ENCODE data around the gene NUTM2F.
"Not testable (repeated sequence)": the region's sequence is repeated elsewhere in the genome, so short reads cannot be mapped to it uniquely, and the experiment has no call there.

NUTM2F gene

DNA sequence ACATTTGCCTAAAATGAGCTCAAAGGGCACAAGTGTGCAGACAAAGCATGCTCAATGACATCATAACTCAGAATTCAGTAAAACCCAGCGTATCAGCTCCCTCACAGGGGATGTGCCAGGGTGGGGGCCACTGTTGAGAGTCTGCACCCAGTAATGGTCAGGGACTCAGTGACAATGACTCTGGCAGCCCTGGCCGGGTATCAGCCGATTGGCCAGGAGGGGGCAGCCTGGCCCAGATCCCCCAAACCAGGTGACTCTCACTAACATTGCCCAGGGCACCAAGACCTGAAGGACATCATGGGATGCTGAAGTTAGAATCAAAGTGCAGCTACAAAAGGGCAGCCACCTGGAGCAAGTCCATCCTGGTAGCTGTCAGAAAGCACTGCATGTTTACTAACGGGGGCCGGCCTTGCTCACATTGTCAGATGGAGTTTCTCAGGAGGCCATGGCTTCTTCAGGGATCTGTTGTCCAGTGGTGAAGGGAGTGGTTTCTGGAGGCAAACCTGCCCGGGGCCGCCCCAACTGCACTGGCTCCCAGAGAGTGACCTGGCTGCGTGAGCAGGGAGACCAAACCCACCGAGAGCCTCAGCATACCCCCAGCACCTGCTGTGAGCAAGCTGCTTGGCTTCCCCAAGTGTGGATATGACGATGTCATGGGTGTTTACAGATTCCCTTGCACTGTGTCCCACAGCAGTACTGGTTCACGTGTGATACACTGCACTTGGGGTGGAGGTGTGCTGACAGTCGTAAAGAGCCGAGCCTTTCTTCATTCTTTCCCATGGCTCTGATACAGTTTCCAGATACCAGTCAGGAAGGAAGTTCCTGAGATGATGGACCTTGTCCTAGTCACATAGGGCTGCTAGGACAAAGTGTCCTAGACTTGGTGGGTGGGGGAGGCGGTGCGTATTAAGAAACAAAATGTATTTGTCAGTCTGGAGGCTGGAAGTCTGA lies 13.1 kb downstream of the NUTM2F start:
- not testable (repeated sequence) for DNase-seq

DNA sequence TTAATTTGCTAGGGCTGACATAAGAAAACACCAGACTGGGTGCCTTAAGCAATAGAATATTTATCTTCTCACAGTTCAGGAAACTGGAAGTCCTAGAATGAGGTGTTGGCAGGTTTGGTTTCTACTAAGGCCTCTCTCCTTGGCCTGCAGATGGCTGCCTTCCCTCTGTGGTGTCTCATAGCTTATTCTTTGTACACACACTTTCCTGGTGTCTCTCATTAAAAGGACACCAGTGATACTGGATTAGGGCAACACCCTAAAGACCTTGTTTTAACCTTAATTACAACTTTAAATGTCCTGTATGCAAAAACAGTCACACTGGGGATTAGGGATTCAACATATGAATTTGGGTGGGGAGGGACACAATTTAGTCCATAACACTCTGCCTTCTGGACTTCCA lies 25.1 kb downstream of the NUTM2F start:
- DNase-seq: no peak

DNA sequence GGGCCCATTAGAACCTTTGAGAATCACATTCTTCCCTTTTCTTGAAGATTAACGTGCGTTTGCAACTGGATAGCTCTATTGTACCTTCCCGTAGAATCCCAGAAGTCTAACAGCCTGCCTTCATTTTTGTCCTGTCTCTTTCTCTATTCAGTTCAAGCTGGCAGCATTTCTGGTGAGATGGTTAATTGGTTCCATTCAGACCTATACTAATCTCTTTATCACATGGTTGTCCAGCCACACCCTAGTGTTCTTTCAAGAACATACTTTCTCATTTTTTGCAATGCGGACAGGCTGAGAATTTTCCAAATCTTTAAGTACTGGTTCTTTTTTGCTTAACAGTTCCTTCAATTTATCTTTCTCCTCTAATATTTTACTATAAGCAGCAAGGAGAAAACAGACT lies 26.0 kb downstream of the NUTM2F start:
- no peak for DNase-seq

DNA sequence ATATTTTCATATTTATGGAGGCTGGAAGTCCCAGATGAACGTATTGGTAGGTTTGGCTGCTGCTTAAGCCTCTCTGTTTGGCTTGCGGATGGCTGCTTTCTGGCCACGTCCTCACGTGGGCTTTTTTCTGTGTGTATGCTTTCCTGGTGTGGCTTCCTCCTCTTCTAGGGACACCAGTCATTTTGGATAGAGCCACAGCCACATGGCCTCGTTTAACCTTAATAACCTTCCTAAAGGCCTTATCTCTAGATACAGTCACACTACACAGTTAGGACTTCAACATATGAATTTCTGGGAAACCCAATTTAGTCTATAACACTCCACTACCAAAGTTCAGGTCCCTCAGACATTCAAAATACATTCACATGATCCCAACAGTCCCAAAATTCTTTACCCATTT lies 26.9 kb downstream of the NUTM2F start:
- DNase-seq: no peak

DNA sequence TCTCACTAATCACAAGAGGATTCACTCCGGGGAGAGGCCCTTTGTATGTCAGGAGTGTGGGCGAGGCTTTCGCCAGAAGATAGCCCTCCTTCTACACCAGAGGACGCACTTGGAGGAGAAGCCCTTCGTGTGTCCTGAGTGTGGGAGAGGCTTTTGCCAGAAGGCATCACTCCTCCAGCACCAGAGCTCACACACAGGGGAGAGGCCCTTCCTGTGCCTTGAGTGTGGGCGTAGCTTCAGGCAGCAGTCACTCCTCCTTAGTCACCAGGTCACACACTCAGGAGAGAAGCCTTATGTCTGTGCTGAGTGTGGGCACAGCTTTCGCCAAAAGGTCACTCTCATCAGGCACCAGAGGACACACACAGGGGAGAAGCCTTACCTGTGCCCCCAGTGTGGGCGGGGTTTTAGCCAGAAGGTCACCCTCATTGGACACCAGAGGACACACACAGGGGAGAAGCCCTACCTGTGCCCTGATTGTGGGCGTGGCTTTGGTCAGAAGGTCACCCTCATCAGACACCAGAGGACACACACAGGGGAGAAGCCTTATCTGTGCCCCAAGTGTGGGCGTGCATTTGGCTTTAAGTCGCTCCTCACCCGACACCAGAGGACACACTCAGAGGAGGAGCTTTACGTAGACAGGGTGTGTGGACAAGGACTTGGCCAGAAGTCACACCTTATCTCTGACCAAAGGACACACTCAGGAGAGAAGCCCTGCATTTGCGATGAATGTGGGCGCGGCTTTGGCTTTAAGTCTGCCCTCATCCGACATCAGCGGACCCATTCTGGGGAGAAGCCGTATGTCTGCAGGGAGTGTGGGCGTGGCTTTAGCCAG lies 27.8 kb downstream of the NUTM2F start:
- no peak for DNase-seq

DNA sequence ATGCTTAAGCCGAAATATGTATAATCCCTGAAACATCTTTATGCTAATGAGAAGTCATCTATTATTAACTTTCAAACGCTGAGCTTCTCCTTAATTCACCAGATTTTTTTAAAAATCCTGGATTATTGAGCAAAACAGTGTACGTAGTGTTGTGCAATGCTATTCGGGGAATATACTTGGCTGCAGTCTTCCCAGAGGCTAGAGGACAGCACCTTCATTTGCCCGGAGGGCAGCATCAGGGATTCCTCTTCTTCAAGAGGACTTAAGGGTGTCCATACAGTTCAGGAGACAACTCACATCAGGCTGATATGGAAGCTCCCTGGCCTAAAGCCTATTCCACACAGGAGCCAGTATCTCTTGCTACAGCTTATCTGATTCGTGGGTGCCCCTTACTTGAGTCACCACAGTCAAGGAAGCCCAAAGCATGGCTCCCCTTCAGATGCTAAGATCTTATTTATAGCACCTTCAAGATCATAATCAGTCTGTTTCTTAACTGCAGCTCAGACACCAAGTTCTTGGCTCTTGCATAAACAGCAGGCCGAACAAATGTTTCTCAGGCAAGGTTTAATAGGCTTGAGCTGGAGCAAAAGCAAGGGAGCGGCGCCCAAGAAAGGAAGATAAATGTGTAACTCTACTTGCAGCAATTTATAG lies 29.4 kb downstream of the NUTM2F start:
- no peak for DNase-seq

DNA sequence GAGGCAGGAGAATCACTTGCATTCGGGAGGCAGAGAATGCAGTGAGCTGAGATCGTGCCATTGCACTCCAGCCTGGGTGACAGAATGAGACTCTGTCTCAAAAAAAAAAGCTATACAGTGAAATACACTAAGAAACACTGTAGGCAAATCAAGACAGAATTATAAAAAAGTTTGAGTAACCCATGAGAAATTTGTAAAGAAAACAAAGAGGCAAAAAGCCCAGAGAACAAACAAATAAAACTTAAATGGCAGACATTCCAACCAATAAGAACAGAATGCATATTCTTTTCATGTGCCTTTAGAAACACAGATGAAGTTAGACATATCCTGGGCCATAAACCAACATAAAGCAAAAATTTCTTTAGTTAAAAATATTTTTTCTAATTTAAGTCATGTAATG lies 38.8 kb downstream of the NUTM2F start:
- no peak for DNase-seq

DNA sequence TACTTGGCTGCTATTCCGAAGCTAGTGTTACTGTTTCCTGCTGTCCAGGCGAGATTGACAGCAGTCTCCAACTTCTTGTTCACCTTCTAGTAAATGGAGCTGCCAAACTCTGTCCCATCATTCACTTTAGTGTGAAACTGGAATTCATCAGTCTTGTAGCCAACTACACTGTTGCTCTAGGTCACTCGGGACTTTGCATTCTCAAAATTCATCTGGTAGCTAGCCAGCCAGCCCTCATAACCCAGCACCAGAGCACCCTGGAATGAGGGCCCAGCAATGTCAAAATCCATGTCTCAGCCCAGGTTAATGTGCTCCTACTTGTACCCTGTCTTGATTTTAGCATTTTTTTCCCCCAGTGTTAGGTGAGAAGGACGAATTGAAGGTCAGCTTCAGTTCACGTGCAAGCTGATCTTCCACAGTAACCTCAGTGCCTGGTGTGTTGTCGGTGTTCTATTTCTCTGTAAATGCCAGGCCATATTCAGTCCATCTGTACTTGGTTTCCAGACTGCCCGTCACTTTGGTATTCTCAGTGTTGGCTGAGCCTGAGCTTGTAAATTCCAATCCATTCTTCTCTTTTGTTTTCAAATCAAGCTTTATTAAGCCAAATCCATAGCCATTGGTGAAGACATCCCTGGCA lies 40.4 kb downstream of the NUTM2F start:
- DNase-seq: no peak

DNA sequence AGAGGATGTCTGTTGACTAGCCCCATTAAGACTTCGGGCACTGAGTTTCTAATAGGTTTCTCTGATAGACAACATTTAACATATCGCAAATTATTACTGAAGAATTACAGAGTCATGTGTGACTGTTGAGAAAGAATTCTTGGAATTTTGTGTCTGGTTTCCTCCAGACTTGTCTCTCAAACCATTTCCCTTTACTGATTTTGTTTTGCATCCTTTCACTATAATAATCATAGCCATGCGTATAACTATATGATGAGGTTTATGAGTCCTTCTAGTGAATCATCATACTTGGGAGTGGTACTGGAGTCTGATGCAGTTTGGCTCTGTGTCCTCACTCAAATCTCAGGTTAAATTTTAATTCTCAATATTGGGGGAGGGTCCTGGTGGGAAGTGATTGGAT lies 42.3 kb downstream of the NUTM2F start:
- DNase-seq: no peak

DNA sequence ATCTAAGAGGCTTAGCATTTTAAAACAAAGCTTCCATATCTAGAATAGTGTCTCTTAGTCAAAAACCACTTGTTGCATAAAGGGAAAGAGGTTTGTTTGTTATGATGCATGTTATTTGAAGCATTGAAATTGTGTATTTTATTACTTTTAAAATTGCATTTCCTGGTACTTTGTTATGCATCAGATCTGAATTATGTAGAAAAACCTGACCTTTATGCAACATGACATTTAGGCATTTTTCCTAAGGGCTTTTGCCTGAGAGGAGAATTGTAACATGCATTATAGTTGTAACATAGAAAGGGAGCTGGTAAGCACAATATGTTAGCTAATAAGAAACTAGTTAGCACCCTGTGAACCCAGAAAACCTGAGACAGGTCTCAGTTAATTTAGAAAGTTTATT lies 47.3 kb downstream of the NUTM2F start:
- no peak for DNase-seq

DNA sequence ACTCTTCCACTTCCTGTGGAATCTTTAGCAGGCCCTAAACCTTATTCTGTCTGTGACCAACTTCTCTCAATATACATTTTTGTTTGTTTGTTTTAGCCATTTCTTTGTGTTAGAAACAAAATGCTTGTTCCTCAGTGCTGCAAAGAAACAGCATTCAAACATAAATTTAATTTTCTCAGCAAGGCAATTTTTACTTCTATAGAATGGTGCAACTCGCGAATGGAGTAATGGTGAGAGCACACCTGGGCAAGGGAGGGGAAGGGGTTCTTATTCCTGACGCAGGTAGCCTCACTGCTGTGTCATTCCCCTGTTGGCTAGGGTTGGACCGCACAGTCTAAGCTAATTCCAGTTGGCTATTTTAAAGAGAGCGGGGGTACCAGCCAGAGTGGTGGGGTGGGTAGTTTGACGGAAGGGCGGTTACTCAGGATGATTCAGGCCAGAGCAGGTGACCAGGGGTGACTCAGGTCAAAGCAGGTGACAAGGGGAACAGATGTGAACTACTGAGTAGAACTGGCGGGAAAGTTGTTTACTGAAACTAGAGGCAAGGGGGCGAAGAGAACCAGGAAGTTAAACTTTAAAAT lies 47.9 kb downstream of the NUTM2F start:
- no peak for DNase-seq

DNA sequence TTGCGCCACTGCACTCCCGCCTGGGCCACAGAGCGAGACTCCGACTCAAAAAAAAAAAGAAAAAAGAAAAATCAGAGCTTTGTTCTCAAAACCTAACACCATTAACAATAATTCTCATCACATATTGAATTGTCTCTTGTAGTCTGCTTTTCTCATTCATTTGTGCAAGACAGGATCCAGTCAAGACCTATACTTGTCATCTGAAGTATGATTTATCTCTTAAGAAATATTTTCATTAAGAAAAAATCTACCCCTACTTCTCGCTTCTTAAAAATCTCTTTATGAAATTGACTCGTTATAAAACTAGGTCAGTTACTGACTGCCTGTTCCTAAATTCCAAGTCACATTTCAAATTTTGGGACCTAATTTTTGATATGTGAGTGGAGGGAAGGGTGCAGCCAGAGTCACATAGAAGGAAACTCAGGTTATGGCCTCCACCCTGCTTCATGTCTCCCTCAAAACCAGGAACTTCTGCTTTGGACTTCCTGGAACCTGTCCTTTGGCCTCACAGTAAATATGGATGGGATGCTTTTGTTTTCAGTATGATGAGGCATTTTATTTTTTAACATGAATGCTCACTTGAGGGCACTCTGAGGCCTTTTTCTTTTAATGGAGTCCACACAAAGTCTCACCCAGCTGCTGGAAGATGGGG lies 50.4 kb downstream of the NUTM2F start:
- no peak for DNase-seq

DNA sequence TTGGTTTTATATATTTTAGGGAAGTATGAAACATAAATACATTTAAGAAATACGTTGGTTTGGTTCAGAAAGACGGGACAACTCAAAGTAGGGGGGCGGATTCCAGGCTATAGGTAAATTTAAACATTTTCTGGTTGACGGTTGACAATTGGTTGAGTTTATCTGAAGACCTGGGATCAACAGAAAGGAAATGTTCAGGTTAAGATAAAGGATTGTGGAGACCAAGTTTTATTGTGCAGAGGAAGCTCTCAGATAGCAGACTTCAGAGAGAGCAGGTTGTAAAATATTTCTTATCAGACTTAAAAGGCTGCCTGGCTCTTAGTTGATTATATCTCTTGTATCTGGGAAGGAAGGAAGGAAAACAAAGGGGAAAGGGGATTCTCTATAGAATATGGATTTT lies 51.4 kb downstream of the NUTM2F start:
- not testable (repeated sequence) for DNase-seq

DNA sequence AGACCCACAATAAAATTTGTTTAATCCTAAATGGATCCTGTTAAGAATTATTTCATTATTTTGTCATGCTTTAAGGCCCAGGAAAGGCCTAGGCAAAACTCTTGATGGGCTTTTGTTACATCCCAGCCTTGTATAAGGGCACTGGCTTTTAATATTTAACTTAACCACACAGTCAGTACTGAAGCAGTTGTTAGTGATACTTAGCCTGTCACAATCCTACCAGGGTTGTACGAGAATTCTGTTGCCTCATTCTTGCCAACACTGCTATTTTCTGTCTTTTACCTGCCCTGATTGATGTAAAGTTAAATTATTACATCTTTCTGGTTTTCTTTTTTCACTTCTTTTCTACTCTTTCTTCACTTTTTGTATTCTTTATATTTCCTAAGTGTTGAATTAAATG lies 58.4 kb downstream of the NUTM2F start:
- no peak for DNase-seq

DNA sequence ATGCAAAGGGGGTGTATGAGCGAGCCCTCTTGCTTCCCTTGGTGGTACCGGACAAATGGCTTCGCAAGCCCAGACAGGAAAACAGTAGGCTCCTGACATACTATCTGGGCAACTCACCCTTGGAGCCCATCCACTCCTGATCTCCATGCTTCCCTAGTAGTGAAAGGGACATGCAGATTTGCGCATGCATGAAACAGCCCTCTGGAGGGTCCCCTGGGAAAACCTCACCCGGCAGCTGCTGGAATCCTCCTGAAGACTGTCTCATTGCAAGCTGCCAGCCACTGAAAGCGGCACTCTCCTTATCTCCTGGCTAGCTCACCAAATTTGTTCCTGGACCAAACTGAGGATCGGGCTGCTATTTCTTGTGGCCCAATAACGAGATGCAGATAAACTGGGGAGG lies 59.2 kb downstream of the NUTM2F start:
- no peak for DNase-seq
